BJ (cell line): ENCODE measurements around the gene GPR45. TPM values are rescaled to one million over a fixed set of nuclear protein-coding genes. Genes with fewer than 3 reads are reported as not detected.
"Not testable (repeated sequence)": the region's sequence is repeated elsewhere in the genome, so short reads cannot be mapped to it uniquely, and the experiment has no call there.

Source experiments
- CTCF ChIA-PET: fragments of 350-600 bp; formaldehyde crosslinking; extraction: SDS; loops from one replicate; lab custom pipeline; 2021; ENCODE audit warnings: antibody characterized with exemption, inconsistent platforms; lab: Yijun Ruan, JAX
- POLR2A ChIA-PET: fragments of 300-600 bp; sonication (Branson Sonifier 250); formaldehyde crosslinking; extraction: SDS; loops from one replicate; lab custom pipeline; 2021; ENCODE audit warnings: antibody characterized with exemption; lab: Charles Lee
- DNase-seq: peaks from one replicate; pipeline ENCODE4 v3.0.0-alpha.2; 2011; ENCODE audit warnings: low read depth
- H3K27me3 ChIP-seq: 2 replicates; pipeline ENCODE4 v1.6.0; 2011; ENCODE audit warnings: low read length; ENCODE audit not compliant: control insufficient read depth, insufficient read depth
- H3K36me3 ChIP-seq: 2 replicates; pipeline ENCODE4 v1.5.1; 2011; ENCODE audit warnings: low read length; ENCODE audit not compliant: control insufficient read depth, insufficient read depth
- H3K4me3 ChIP-seq: 2 replicates; pipeline ENCODE4 v1.5.1; 2011; ENCODE audit warnings: low read depth, mild to moderate bottlenecking, control low read depth, low read length
- CTCF ChIP-seq: IDR thresholded peaks from 2 replicates; pipeline ENCODE4 v1.5.1; 2011; ENCODE audit warnings: low read depth, mild to moderate bottlenecking, control low read depth, inconsistent platforms, low read length, moderate library complexity; ENCODE audit not compliant: insufficient read depth
- polyA plus RNA-seq: library from polyadenylated mRNA; depleted of rRNA; stranded (reverse); fragments of >200 nt; gene quantifications from 2 replicates; pipeline ENCODE4 v1.2.3, GENCODE V29; 2011

GPR45 gene
- polyA plus RNA-seq, 1 experiment = not detected

- no peak overlapping the region for H3K4me3 ChIP-seq
- H3K27me3 ChIP-seq = no peaks in the 10 kb centered on the region
- TF ChIP-seq CTCF = no peak
- ChIA-PET CTCF (no interaction called here), POLR2A (no interaction called here)
- no peak for DNase-seq
- H3K36me3 ChIP-seq = no peaks in the 10 kb centered on the region
Measured at GRCh38 chr2:105248316-105249070, 7.0 kb downstream of the GPR45 start.

GRCh38 chr2:105249181-105249580 lies 7.6 kb downstream of the GPR45 start:
- CTCF ChIA-PET = no interaction called here
- no peak for DNase-seq

GRCh38 chr2:105249891-105250290 lies 8.3 kb downstream of the GPR45 start:
- POLR2A ChIA-PET = no interaction called here
- H3K4me3 ChIP-seq = no peak overlapping the region
- CTCF ChIA-PET = no interaction called here
- no peaks in the 10 kb centered on the region for H3K27me3 ChIP-seq
- no peak for DNase-seq
- H3K36me3 ChIP-seq = no peaks in the 10 kb centered on the region
- no peak for TF ChIP-seq CTCF

More at GRCh38 chr2:105249181-105249580, 7.6 kb downstream of the GPR45 start:
- TF ChIP-seq CTCF = no peak
- H3K36me3 ChIP-seq = no peaks in the 10 kb centered on the region
- no peak overlapping the region for H3K4me3 ChIP-seq
- H3K27me3 ChIP-seq = no peaks in the 10 kb centered on the region
- POLR2A ChIA-PET = no interaction called here

GRCh38 chr2:105251016-105251648 lies 9.6 kb downstream of the GPR45 start:
- H3K36me3 ChIP-seq, H3K4me3 ChIP-seq, DNase-seq, POLR2A ChIA-PET, H3K27me3 ChIP-seq, CTCF ChIA-PET: not testable (repeated sequence)

GRCh38 chr2:105252271-105252670 lies 10.7 kb downstream of the GPR45 start:
- Histone ChIP-seq H3K27me3 (no peaks in the 10 kb centered on the region), H3K36me3 (no peaks in the 10 kb centered on the region), H3K4me3 (no peak overlapping the region)
- DNase-seq = no peak
- TF ChIP-seq CTCF = no peak
- ChIA-PET POLR2A (no interaction called here), CTCF (no interaction called here)
